Thoracic aorta (tissue), 2 donors: Measurements from ENCODE around the gene FPGS. TPM values are rescaled to one million over a fixed set of nuclear protein-coding genes. Genes with fewer than 3 reads are reported as not detected.

Experiments
- ATAC-seq: fragments of 150-250 bp; one replicate; pipeline ENCODE4 v1.8.0; 2017; ENCODE audit warnings: low read depth; ENCODE audit not compliant: insufficient number of reproducible peaks, low FRiP score
- DNase-seq: peaks from one replicate; pipeline ENCODE4 v3.0.0-alpha.2; 2020; ENCODE audit warnings: low spot score
- H3K27ac ChIP-seq, 2 donors: fragments of 200-600 bp; sonication (generic); 1 replicate in 1 of 2; 2 replicates in 1 of 2; pipeline ENCODE4 v1.5.1; 2016; ENCODE audit warnings: mild to moderate bottlenecking in 2 of 2, moderate library complexity in 2 of 2
- H3K27me3 ChIP-seq: fragments of 200-600 bp; sonication (generic); replicated peaks from 2 replicates; pipeline ENCODE4 v1.6.0; 2016; ENCODE audit warnings: mild to moderate bottlenecking; ENCODE audit not compliant: insufficient read depth
- H3K36me3 ChIP-seq: fragments of 200-600 bp; sonication (generic); one replicate; pipeline ENCODE4 v1.5.1; 2016
- H3K4me1 ChIP-seq, 2 donors: fragments of 200-600 bp; sonication (generic); 1 replicate in 1 of 2; 2 replicates in 1 of 2; pipeline versions ENCODE4 v1.5.1 to v1.6.0; 2016; ENCODE audit warnings: low read depth in 2 of 2, mild to moderate bottlenecking in 1 of 2; ENCODE audit not compliant: control insufficient read depth in 1 of 2
- H3K4me3 ChIP-seq: fragments of 200-600 bp; sonication (generic); 2 replicates; pipeline ENCODE4 v1.5.1; 2016; ENCODE audit warnings: mild to moderate bottlenecking
- H3K9me3 ChIP-seq: fragments of 200-600 bp; sonication (generic); 2 replicates; pipeline ENCODE4 v1.5.1; 2016
- total RNA-seq, 2 donors: library from RNA; depleted of rRNA; stranded (reverse); fragments of >200 nt; gene quantifications; one replicate each; pipeline versions ENCODE4 v1.1.0 to v1.2.3, GENCODE V29; 2016
- TF ChIP-seq, protein P1 (sequence below): fragments of 200-600 bp; sonication (generic); IDR thresholded peaks from one replicate; pipeline ENCODE4 v1.5.1; 2019; ENCODE audit warnings: antibody characterized with exemption

Gene FPGS
- total RNA-seq, 2 donors from 2014 or later, result 119 to 136 TPM

DNA sequence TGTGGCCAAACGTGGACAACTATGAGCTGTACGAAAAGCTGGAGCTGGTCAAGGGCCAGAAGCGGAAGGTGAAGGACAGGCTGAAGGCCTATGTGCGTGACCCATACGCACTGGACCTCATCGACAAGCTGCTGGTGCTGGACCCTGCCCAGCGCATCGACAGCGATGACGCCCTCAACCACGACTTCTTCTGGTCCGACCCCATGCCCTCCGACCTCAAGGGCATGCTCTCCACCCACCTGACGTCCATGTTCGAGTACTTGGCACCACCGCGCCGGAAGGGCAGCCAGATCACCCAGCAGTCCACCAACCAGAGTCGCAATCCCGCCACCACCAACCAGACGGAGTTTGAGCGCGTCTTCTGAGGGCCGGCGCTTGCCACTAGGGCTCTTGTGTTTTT is 13.5 kb upstream of the FPGS start:
- H3K27ac ChIP-seq, result no peak overlapping the region

DNA sequence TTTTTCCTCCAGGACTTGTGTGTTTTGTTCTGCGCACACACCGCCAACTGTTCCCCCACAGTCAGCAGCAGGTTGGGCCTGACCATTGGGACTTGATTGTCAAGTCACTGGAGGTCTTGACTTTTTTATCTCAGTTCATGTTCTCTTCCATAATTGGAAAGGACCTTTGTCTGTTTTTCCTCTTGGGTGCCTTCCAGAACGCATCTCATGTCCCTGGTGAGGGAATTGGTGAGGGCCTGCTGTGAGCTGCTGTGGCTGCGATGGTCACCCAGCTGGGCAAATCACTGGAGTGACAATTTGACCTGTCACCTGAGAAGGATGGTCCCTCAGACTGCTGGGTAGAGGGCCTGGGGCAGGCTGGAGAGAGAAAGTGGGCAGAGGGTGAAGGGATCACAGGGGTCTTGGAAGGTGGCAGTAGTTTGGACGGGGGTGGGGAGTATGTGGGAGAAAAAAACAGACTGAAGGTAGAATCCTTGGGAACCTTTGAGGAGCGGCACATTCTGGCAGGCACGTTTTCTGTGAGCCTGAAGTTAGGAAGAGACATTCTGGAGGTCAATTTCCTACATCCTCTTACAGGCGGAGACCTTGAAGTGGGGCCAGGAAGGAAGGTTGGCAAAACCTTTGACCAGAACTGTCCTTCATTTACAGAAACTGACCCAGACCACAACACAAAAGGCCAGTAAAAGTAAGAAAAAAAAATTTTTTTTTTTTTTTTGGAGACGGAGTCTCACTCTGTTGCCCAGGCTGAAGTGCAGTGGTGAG is 12.4 kb upstream of the FPGS start:
- Histone ChIP-seq H3K4me3 (no peak overlapping the region), H3K27ac (peak overlapping the region; percentile 24 to 37), H3K27me3 (no peaks in the 10 kb centered on the region), H3K9me3 (no peaks in the 10 kb centered on the region), H3K36me3 (peaks cover 57% of the 10 kb centered on the region), H3K4me1 (peaks cover 16 to 46% of the 10 kb centered on the region in 2 donors)
- DNase-seq, result no peak
- TF ChIP-seq, protein P1, sequence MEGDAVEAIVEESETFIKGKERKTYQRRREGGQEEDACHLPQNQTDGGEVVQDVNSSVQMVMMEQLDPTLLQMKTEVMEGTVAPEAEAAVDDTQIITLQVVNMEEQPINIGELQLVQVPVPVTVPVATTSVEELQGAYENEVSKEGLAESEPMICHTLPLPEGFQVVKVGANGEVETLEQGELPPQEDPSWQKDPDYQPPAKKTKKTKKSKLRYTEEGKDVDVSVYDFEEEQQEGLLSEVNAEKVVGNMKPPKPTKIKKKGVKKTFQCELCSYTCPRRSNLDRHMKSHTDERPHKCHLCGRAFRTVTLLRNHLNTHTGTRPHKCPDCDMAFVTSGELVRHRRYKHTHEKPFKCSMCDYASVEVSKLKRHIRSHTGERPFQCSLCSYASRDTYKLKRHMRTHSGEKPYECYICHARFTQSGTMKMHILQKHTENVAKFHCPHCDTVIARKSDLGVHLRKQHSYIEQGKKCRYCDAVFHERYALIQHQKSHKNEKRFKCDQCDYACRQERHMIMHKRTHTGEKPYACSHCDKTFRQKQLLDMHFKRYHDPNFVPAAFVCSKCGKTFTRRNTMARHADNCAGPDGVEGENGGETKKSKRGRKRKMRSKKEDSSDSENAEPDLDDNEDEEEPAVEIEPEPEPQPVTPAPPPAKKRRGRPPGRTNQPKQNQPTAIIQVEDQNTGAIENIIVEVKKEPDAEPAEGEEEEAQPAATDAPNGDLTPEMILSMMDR, result no peak
- ATAC-seq, result no peak

More for the DNA sequence above, 13.5 kb upstream of the FPGS start:
- Histone ChIP-seq H3K4me3 (no peak overlapping the region), H3K4me1 (peaks cover 16 to 51% of the 10 kb centered on the region in 2 donors), H3K27me3 (no peaks in the 10 kb centered on the region), H3K36me3 (peaks cover 57% of the 10 kb centered on the region), H3K9me3 (no peaks in the 10 kb centered on the region)
- no peak for ATAC-seq
- TF ChIP-seq, protein P1, result no peak
- no peak for DNase-seq

DNA sequence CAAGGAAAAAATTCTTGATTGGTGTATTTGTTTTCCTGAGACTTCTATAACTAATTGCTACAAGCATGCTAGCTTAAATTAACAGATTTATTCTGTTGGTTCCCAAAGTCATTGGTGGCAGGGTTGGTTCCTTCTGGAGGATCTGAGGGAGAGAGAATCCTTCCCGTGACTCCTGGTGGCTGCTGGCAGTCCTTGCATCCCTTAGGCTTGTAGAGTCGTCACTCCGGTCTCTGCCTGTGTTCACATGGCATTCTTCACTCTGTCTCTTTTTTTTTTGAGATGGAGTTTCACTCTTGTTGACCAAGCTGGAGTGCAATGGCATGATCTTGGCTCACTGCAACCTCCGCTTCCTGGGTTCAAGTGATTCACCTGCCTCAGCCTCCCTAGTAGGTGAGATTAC is 11.6 kb upstream of the FPGS start:
- H3K9me3 ChIP-seq, result no peaks in the 10 kb centered on the region
- H3K4me3 ChIP-seq, result no peak overlapping the region
- DNase-seq (no peak), ATAC-seq (no peak)
- H3K4me1 ChIP-seq, result peaks cover 21 to 51% of the 10 kb centered on the region in 2 donors
- TF ChIP-seq, protein P1, result no peak
- H3K27me3 ChIP-seq, result no peaks in the 10 kb centered on the region
- peaks cover 57% of the 10 kb centered on the region for H3K36me3 ChIP-seq
- no peak overlapping the region for H3K27ac ChIP-seq

DNA sequence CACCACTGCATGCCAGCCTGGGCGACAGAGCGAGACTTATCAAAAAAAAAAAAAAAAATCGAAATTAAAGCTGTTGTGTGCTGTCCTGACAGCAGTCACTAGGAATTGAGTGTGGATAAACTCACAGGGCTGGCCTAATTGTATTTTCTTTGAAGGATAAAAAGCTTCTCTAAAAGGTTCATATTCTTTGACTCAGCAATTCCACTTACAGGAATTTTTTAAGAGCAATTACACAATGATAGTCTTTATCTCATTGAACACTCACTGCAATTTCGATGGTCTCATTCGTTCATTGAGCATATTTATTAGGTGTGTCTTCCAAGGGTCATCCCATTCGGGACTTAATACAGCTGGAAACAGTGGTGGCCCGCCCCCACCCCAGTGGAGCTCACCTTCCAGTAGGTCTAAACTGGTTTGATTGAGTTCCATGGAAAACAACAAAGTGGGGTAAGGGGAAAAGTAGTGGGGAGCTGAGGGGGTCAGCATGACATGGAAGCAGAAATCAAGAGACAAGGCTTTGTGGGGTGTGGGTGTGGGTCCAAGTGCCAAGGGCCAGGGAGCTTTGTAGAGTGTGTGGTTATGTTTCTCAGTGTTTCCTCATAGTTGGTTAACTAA is 10.2 kb upstream of the FPGS start:
- H3K9me3 ChIP-seq, result no peaks in the 10 kb centered on the region
- peaks cover 14 to 48% of the 10 kb centered on the region in 2 donors for H3K4me1 ChIP-seq
- TF ChIP-seq, protein P1, result no peak
- no peaks in the 10 kb centered on the region for H3K27me3 ChIP-seq
- peaks cover 53% of the 10 kb centered on the region for H3K36me3 ChIP-seq
- no peak overlapping the region for H3K4me3 ChIP-seq
- ATAC-seq, result no peak
- DNase-seq, result no peak
- peak overlapping the region in 1 of 2 donors; percentile 74 for H3K27ac ChIP-seq

DNA sequence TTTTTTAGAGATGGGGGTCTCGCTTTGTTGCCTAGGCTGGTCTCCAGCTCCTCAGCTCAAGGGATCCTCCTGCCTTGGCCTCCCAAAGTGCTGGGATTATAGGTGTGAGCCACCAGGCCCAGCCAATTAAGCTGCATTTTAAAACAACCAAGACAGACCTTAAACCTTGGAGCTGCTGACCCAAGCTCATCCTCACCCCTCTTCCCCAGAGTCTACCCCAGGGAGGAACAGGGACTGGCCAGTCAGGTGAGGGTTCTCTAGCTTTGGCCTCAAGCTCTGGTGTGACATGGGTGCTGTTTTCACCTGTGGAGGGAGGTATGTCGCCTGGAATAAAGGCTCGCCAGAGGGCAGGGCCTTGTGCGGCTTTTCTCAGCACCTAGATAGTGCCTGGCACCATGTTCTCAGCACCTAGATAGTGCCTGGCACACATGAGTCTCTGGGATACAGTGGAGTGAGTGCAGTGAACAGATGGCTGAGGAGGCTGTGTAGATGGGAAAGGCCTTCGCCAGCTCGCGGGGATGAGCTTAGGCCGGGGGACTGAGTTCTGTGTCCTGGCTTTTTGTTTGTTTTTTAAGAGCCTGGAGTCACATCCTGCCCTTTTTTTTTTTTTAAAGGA is 9.5 kb upstream of the FPGS start:
- Histone ChIP-seq H3K27me3 (no peaks in the 10 kb centered on the region), H3K27ac (peak overlapping the region; percentile 46 to 74), H3K4me3 (no peak overlapping the region), H3K36me3 (peaks cover 46% of the 10 kb centered on the region), H3K9me3 (no peaks in the 10 kb centered on the region), H3K4me1 (peaks cover 12 to 41% of the 10 kb centered on the region in 2 donors)
- ATAC-seq, result no peak
- TF ChIP-seq, protein P1, result no peak
- no peak for DNase-seq
